Lower leg skin (tissue), 3 donors: ENCODE results near the gene ORMDL2.

Source experiments
- POLR2A ChIP-seq, 2 donors: fragments of 450-650 bp; IDR thresholded peaks; one replicate each; pipeline ENCODE4 v1.6.1; 2016 to 2017; ENCODE audit warnings: antibody characterized with exemption in 2 of 2, mild to moderate bottlenecking in 1 of 2, moderate library complexity in 1 of 2
- TF ChIP-seq, protein P1 (sequence below), 3 donors: fragments of 450-650 bp; IDR thresholded peaks; one replicate each; pipeline ENCODE4 v1.5.1; 2016; ENCODE audit warnings: antibody characterized with exemption in 3 of 3, mild to moderate bottlenecking in 3 of 3, moderate library complexity in 2 of 3

DNA sequence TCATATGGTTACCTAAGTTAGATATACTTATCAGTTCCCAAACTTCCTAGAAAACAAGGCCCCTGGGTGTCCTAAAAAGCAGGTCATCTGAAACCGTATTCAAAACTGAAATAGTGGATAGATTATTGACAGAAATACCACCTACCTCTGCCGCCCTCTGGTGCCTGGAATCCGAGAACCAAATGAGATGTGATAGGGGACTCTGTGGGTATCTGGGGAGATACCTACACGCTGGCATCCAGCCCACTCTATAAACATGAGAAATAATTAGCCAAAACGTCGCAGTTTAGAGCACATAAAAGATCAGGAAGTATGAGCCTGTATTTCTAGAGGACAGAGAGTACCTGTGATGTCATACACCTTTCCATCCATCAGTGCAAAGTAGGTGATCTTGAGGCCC, 4.4 kb downstream of the ORMDL2 start:
- TF ChIP-seq POLR2A (IDR thresholded peaks at IDR 0.05) = no peak
- TF ChIP-seq, protein P1, sequence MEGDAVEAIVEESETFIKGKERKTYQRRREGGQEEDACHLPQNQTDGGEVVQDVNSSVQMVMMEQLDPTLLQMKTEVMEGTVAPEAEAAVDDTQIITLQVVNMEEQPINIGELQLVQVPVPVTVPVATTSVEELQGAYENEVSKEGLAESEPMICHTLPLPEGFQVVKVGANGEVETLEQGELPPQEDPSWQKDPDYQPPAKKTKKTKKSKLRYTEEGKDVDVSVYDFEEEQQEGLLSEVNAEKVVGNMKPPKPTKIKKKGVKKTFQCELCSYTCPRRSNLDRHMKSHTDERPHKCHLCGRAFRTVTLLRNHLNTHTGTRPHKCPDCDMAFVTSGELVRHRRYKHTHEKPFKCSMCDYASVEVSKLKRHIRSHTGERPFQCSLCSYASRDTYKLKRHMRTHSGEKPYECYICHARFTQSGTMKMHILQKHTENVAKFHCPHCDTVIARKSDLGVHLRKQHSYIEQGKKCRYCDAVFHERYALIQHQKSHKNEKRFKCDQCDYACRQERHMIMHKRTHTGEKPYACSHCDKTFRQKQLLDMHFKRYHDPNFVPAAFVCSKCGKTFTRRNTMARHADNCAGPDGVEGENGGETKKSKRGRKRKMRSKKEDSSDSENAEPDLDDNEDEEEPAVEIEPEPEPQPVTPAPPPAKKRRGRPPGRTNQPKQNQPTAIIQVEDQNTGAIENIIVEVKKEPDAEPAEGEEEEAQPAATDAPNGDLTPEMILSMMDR (IDR thresholded peaks at IDR 0.05) = no peak
